ENCODE results near the gene KBTBD2. TPM values are rescaled to one million over a fixed set of nuclear protein-coding genes. Genes with fewer than 3 reads are reported as not detected.
"Not testable (repeated sequence)": the region's sequence is repeated elsewhere in the genome, so short reads cannot be mapped to it uniquely, and the experiment has no call there.

KBTBD2 gene
- 10 to 100 TPM; 46.2 to 46.6 TPM for total RNA-seq

DNA sequence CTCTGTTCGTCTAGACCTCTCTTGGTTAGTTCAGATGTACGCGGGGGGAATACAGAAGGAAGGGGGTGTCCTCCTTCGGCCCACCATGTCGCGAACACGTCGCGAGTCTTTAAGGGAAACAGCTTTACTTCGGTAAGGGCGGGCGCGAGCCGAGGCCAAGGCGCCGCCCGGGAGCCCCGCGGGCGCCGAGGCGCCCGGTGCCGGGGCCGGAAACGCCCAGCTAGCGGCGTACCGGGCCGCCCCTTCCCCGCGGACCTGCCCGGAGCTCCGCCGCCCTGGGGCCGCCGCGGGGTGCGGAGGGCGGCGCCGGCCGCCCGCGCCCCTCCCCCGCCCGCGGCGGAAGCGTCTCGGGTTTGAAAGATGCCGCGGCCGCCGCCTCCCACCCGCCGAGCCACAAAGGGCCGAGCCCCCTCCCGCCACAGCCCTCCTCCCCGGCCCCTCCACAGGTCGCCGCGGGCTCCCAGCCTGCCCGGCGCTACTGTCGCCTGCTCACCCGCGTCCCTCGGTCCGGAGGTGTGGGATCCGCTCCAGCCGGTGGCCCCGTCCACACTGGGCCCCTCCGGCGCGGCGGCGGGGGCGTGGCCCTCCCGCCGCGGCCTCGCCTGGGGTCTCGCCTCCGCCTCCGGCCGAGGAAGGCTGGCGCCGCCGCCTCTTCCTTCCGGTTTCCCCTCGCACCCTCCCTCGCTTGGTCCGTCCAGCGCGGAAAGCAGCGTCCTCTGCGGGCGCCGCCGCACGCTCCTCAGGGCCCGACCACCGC is at the start of gene KBTBD2:
Gene KBTBD2 (minus strand): TSS at position 718 of the 757 bp plus-strand sequence. CDS start 12,156 bp downstream, outside the sequence.
- Mint-ChIP-seq H3K4me3 (peak within 1 kb of the TSS; percentile 95), H3K27me3 (no peaks in the 10 kb centered on the region), H3K9me3 (no peaks in the 10 kb centered on the region), H3K4me1 (peaks cover 51% of the 10 kb centered on the region), H3K27ac (peak within 1 kb of the TSS; percentile 100), H3K36me3 (ENCODE audit: low read depth) (peaks cover 25% of the 10 kb centered on the region)
- POLR2A ChIA-PET, result interaction anchor here (1.0 kb wide), 2 partner anchors 13 to 17 kb away, joined by 3 to 4 read pairs; no protein-coding TSS in a partner anchor
- CTCF ChIA-PET, result interaction anchor here (0.6 to 3.4 kb wide), 5 partner anchors 11 to 548 kb away, joined by 5 to 17 read pairs (median 8); no protein-coding TSS in a partner anchor
- peak; percentile 81 for DNase-seq

DNA sequence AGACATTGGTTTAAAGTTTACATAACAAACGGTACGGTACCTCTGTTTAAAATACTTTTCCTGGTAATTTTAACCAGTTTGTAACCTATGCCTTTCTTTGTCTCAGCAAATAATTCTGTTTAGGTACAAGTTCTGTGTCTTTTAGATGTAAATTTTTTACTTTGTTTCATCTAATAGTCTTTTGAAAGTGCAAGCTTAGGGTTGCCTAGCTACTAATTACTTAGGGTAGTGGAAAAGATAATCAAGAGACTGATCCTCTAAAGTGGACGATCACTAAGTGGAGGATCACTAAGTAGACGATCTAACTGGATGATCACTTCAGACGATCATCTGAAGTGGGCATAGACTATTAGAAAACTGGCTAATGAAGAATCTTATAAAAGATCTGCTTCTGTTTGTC is 49.6 kb upstream of the KBTBD2 start:
- Mint-ChIP-seq H3K27ac (no peak overlapping the region), H3K27me3 (peaks cover 11% of the 10 kb centered on the region), H3K4me3 (peak overlapping the region; percentile 84), H3K36me3 (ENCODE audit: low read depth) (peaks cover 4% of the 10 kb centered on the region), H3K9me3 (peaks cover 2% of the 10 kb centered on the region), H3K4me1 (peaks cover 16% of the 10 kb centered on the region)
- ChIA-PET CTCF (interaction anchor here (0.8 to 1.7 kb wide), 5 partner anchors 12 to 136 kb away, joined by 3 to 4 read pairs (median 3); partner anchors contain the start of gene FKBP9), POLR2A (interaction anchor here (0.6 kb wide), 2 partner anchors 66 to 69 kb away, joined by 3 read pairs; no protein-coding TSS in a partner anchor)
- DNase-seq, result no peak

DNA sequence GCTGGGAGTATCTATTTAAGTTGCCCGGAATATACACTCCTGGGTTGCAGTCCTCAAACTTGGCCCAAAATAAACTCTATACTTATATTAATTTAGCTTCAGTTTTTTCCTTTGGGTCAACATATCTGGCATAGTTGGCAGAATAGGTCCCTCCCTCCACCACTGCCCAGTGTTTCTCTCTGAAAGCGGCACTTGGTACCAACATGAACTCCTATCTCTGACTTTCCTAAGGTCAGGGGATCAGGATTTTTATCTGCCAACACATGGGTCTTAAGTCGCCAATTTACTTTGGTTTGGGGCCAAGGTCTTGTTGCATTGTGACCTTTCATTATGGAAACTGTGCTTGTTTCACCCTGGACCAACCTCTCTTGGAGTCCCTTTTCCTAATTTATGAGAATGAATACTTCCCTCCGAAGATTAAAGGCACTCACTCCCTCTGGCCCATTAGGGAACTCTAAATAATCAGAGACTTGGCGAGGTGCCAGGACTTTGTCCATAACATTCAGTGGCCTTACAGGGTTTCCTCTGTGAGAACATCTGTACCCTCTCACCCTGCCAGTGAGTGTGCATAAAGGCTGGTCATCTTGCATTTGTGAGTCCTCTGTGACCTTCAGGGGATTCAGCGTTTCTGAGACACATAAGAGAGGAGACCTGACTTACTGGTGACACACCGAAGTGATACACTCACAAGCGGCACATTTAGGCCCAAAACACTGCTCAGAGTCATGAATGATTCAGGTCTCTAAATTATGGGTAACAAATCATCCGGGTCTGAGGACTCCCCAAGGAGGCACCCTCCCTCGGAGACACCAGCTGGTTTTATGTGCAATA is 46.0 kb upstream of the KBTBD2 start:
- no peak overlapping the region for H3K27ac Mint-ChIP-seq
- DNase-seq, result no peak
- H3K36me3 Mint-ChIP-seq (ENCODE audit: low read depth), result no peaks in the 10 kb centered on the region
- H3K27me3 Mint-ChIP-seq, result peaks cover 3% of the 10 kb centered on the region
- POLR2A ChIA-PET, result no interaction called here
- H3K9me3 Mint-ChIP-seq, result no peaks in the 10 kb centered on the region
- CTCF ChIA-PET, result interaction anchor here (1.1 kb wide), 1 partner anchor 145 kb away, joined by 3 read pairs; no protein-coding TSS in a partner anchor
- H3K4me1 Mint-ChIP-seq, result peaks cover 16% of the 10 kb centered on the region
- no peak overlapping the region for H3K4me3 Mint-ChIP-seq

DNA sequence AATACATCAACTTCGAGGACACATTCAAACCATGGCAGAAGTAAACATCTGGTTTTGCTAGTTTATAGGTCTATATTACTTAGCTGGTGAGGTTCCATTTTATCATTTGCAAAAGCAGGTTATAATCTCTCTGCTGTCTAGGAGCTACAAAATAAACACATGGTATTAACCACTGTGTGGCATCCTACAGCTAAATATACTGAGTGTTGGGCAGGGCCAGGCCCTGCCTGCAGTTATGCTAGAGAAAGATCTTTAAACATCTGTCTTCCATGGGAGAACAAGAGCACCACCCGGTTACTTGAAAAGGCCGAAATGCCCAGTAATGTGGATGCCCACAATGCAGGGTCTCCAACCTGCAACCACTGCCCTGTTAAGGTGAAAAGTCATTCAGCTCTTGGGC is 45.1 kb upstream of the KBTBD2 start:
- Mint-ChIP-seq H3K4me3 (no peak overlapping the region), H3K27ac (no peak overlapping the region), H3K36me3 (ENCODE audit: low read depth) (no peaks in the 10 kb centered on the region), H3K4me1 (peaks cover 9% of the 10 kb centered on the region), H3K27me3 (peaks cover under 1% of the 10 kb centered on the region), H3K9me3 (no peaks in the 10 kb centered on the region)
- POLR2A ChIA-PET, result interaction anchor here (0.6 kb wide), 1 partner anchor 54 kb away, joined by 3 read pairs; no protein-coding TSS in a partner anchor
- CTCF ChIA-PET, result interaction anchor here (1.1 kb wide), 1 partner anchor 146 kb away, joined by 3 read pairs; no protein-coding TSS in a partner anchor
- DNase-seq, result no peak

DNA sequence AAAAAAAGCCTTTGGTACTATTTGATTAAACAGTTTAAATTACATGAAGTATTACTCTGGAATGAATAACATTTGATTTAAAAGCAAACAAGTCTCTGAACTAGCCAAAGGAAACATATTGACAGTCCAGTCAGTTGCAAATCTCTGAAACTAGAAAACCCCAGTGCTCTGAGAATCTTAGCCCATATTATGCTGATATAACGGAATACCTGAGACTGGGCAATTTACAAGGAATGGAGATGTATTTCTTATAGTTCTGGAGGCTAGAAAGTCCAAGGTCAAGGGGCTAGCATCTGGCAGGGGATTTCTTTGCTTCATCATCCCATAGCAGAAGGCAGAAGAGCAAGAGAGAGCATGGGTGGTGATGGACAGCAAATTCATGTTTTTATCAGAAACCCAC is 44.0 kb upstream of the KBTBD2 start:
- DNase-seq, result no peak
- Mint-ChIP-seq H3K36me3 (ENCODE audit: low read depth) (no peaks in the 10 kb centered on the region), H3K4me3 (no peak overlapping the region), H3K27me3 (no peaks in the 10 kb centered on the region), H3K4me1 (peaks cover 5% of the 10 kb centered on the region), H3K27ac (no peak overlapping the region), H3K9me3 (no peaks in the 10 kb centered on the region)
- ChIA-PET POLR2A (no interaction called here), CTCF (no interaction called here)

DNA sequence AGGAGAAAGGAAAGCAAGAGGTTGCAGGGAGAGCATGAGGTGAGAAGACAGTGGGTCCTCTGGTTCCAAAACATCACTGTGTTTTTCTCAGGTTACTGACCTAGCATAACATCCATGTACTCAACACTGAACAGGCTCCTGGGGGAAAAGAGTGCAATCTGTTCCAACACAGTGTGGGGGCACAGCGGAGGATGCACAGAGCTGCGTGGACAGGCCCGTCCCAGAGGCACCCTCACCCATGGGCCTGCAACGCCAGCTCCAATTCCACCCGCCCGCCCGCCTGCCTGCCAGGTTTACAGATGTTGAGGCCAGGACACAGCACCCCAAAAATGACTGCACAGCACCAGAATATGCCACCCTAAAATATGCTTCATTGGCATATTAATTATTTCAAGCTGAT is 38.8 kb upstream of the KBTBD2 start:
- H3K4me1 Mint-ChIP-seq, result no peaks in the 10 kb centered on the region
- H3K27me3 Mint-ChIP-seq, result no peaks in the 10 kb centered on the region
- no peaks in the 10 kb centered on the region for H3K9me3 Mint-ChIP-seq
- ChIA-PET POLR2A (no interaction called here), CTCF (no interaction called here)
- no peak overlapping the region for H3K4me3 Mint-ChIP-seq
- no peak overlapping the region for H3K27ac Mint-ChIP-seq
- no peak for DNase-seq
- H3K36me3 Mint-ChIP-seq (ENCODE audit: low read depth), result peaks cover 2% of the 10 kb centered on the region

DNA sequence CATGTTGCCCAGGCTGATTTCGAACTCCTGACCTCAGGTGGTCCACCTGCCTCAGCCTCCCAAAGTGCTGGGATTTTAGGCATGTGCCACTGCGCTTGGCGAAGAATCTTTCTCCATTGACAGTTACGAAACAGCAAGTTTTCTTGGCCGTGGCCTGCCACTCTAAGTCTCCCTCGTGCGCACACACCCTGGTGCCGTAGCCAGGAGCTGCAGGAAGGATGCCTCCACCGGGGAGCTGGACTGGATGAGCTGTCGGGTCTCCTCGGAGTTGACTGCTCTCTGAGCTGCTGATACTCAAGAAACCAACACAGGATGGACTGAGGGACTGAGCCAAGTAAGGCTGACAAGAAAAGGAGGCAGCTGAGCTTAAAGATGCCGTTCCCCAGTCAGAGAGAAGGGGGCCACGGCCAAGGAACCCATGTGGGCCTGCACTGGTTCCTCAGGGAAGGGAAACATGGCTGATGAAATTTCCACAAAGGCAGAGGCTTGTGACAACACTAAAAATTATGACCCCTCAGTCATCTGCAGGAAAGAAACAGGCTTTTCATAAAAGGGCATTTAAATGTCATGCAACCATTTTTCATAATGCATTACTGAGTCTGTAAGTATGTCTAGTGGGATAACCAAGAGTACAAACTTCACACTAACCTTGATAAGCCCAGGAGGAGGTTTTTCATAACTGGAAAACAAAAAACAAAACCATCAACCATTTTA is 38.0 kb upstream of the KBTBD2 start:
- no peaks in the 10 kb centered on the region for H3K9me3 Mint-ChIP-seq
- H3K27me3 Mint-ChIP-seq, result no peaks in the 10 kb centered on the region
- H3K36me3 Mint-ChIP-seq (ENCODE audit: low read depth), result peaks cover 2% of the 10 kb centered on the region
- ChIA-PET CTCF (interaction anchor here (0.6 to 1.7 kb wide), 6 partner anchors 12 to 97 kb away, joined by 3 to 4 read pairs (median 4); partner anchors contain the start of gene FKBP9), POLR2A (no interaction called here)
- DNase-seq, result no peak
- no peak overlapping the region for H3K4me3 Mint-ChIP-seq
- no peaks in the 10 kb centered on the region for H3K4me1 Mint-ChIP-seq
- H3K27ac Mint-ChIP-seq, result no peak overlapping the region

DNA sequence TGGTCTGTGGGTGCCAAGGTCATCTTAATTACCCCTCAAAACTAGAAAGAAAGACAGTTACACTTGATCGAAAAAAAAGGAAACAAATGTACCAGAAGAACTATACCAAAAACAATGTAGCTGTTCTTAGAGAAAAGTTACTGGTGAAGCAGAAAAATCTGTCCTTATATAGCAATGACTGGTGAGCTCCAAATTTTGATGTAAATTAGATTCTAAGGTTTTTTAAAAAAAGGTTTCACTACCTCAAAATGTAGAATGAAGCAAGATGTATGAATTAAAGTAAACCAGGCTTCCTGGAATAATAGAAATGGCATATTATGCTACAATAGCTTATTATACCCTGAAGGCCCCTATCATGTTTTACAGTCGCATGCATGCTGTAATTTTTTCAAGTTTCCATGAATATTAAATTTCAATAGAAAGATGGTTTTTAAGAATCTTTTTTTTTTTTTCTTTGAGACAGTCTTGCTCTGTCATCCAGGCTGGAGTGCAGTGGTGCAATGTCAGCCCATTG is 37.3 kb upstream of the KBTBD2 start:
- DNase-seq, result no peak
- H3K4me1 Mint-ChIP-seq, result no peaks in the 10 kb centered on the region

DNA sequence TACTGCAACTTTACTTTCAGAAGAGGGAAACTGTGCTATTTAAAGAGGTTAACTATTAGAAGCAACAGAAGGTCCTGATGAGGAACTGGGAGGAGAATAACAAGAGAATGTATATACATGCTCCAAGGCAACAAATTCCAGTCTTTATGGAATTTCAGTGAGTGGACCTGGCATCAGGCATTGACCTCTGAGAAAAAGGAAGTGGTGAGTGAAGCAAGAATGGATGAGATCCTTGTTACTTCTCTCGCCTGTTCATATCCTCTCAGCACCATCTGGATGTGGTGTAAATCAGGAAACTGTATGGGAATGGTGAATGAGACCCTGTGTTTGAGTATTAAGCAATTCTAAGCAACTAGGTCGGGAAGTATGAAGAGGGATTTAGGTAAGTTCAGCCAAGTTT is 30.3 kb upstream of the KBTBD2 start:
- ChIA-PET POLR2A (no interaction called here), CTCF (no interaction called here)
- Mint-ChIP-seq H3K4me1 (no peaks in the 10 kb centered on the region), H3K27ac (no peak overlapping the region), H3K27me3 (no peaks in the 10 kb centered on the region), H3K9me3 (no peaks in the 10 kb centered on the region), H3K4me3 (no peak overlapping the region), H3K36me3 (ENCODE audit: low read depth) (peaks cover 4% of the 10 kb centered on the region)
- no peak for DNase-seq

More for the DNA sequence above, 37.3 kb upstream of the KBTBD2 start:
- no peak overlapping the region for H3K27ac Mint-ChIP-seq
- POLR2A ChIA-PET, result no interaction called here
- H3K36me3 Mint-ChIP-seq (ENCODE audit: low read depth), result peaks cover 3% of the 10 kb centered on the region
- H3K9me3 Mint-ChIP-seq, result no peaks in the 10 kb centered on the region
- no peak overlapping the region for H3K4me3 Mint-ChIP-seq
- CTCF ChIA-PET, result interaction anchor here (0.6 to 1.7 kb wide), 7 partner anchors 12 to 1638 kb away, joined by 3 to 4 read pairs (median 3); partner anchors contain the start of gene FKBP9
- no peaks in the 10 kb centered on the region for H3K27me3 Mint-ChIP-seq

DNA sequence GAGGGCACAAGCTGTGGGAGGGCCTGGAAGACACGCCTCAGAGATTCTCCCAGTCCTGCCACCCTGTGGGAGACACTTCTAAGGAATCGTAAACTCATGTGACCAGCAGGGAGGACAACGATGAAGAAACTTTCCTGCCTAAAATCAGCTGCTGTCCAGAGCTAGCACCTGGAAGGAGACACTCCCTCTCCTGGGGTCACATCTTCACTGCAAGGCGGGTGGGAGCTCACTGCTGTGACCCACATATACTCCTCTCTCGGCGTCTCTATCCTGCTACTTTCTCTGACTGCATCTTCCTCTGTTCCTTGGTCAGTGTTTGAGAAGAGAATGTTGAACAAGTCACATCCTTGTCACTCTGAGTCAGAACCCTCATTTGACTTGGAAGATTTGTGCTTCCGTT is 25.4 kb upstream of the KBTBD2 start:
- H3K27me3 Mint-ChIP-seq; H3K27ac Mint-ChIP-seq; H3K9me3 Mint-ChIP-seq; H3K36me3 Mint-ChIP-seq (ENCODE audit: low read depth); H3K4me1 Mint-ChIP-seq; POLR2A ChIA-PET; CTCF ChIA-PET; DNase-seq; H3K4me3 Mint-ChIP-seq: not testable (repeated sequence)

DNA sequence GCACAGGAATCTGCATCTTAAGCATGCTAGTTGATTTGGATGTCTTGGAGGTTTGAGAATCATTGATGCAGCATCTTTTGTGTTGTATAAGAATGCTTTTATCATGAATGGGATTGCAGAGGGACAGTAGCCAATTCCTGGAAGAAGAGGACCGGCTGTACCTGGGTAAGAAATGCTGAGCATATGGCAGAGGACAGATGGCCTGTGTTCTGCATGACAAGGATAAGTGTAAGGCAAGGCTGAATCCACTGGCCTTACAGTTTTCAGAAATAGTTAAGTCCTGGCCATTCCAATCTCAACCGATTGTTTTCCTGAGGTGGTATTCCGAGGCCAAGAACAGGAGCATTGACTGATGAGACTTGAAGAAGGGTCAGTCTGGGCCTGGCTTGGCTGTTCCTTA is 24.4 kb upstream of the KBTBD2 start:
- CTCF ChIA-PET, result no interaction called here
- Mint-ChIP-seq H3K27ac (no peak overlapping the region), H3K4me1 (no peaks in the 10 kb centered on the region), H3K4me3 (no peak overlapping the region), H3K27me3 (no peaks in the 10 kb centered on the region), H3K9me3 (no peaks in the 10 kb centered on the region), H3K36me3 (ENCODE audit: low read depth) (peaks cover 9% of the 10 kb centered on the region)
- POLR2A ChIA-PET, result no interaction called here
- no peak for DNase-seq

DNA sequence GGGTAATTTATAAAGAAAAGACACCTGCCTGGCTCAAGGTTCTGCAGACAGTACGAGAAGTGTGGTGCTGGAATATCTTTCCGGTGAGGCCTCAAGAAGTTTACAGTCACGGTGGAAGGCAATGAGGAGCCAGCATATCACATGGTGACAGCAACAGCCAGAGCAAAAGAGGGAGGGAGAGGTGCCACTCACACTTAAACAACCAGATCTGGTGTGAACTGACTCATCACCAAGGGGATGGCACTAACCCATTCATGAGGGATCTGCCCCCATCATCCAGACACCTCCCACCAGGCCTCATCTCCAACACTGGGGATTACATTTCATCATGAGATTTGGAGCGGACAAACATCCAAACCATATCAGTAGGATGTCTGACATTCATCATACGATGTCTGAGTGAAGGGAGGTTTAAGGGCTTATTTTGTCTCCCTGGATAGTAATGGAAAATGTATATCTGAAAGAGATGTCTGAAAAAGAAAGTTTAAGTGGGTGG is 23.5 kb upstream of the KBTBD2 start:
- no peak overlapping the region for H3K27ac Mint-ChIP-seq
- H3K4me1 Mint-ChIP-seq, result no peaks in the 10 kb centered on the region
- no peak for DNase-seq
- no peak overlapping the region for H3K4me3 Mint-ChIP-seq
- no peaks in the 10 kb centered on the region for H3K9me3 Mint-ChIP-seq
- H3K27me3 Mint-ChIP-seq, result no peaks in the 10 kb centered on the region
- POLR2A ChIA-PET, result no interaction called here
- peaks cover 9% of the 10 kb centered on the region for H3K36me3 Mint-ChIP-seq (ENCODE audit: low read depth)
- CTCF ChIA-PET, result no interaction called here

Measured in activated CD4-positive, alpha-beta T cell treated with anti-CD3 and anti-CD28 coated beads, Interleukin-2, amount 10 ng/mL, durations not matched to agents 7 days and 5 days (primary cell).